ENCODE data around the gene UGT3A2. TPM values are rescaled to one million over a fixed set of nuclear protein-coding genes. Genes with fewer than 3 reads are reported as not detected.
"Not testable (repeated sequence)": the region's sequence is repeated elsewhere in the genome, so short reads cannot be mapped to it uniquely, and the experiment has no call there.

The UGT3A2 gene
- total and polyA plus RNA-seq, 4 donors = 0.14 to 0.65 (median 0.18) TPM

DNA sequence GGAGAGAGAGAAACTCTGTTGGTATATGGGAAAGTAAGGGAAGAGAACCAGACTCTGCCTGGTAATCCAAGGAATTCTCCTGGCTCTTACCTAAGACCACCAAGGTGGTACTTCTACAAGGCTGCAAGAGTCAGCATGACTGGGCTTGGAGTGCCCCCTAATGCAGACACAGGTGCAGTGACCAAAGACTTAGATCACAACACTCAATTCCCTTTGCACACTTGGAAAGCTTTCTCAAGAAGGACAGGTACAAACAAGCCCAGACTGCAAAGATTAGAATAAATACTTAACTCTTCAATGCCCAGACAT lies 25.2 kb downstream of the UGT3A2 start (continued):
- TF ChIP-seq, protein P1, sequence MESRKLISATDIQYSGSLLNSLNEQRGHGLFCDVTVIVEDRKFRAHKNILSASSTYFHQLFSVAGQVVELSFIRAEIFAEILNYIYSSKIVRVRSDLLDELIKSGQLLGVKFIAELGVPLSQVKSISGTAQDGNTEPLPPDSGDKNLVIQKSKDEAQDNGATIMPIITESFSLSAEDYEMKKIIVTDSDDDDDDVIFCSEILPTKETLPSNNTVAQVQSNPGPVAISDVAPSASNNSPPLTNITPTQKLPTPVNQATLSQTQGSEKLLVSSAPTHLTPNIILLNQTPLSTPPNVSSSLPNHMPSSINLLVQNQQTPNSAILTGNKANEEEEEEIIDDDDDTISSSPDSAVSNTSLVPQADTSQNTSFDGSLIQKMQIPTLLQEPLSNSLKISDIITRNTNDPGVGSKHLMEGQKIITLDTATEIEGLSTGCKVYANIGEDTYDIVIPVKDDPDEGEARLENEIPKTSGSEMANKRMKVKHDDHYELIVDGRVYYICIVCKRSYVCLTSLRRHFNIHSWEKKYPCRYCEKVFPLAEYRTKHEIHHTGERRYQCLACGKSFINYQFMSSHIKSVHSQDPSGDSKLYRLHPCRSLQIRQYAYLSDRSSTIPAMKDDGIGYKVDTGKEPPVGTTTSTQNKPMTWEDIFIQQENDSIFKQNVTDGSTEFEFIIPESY (IDR thresholded peaks at IDR 0.05) = no peak
- no peak for TF ChIP-seq TAF1 (conservative IDR thresholded peaks at IDR 0.05)
- no peak for TF ChIP-seq GABPA (IDR thresholded peaks at IDR 0.05 in 1 of 2, conservative IDR thresholded peaks at IDR 0.05 in 1 of 2)

DNA sequence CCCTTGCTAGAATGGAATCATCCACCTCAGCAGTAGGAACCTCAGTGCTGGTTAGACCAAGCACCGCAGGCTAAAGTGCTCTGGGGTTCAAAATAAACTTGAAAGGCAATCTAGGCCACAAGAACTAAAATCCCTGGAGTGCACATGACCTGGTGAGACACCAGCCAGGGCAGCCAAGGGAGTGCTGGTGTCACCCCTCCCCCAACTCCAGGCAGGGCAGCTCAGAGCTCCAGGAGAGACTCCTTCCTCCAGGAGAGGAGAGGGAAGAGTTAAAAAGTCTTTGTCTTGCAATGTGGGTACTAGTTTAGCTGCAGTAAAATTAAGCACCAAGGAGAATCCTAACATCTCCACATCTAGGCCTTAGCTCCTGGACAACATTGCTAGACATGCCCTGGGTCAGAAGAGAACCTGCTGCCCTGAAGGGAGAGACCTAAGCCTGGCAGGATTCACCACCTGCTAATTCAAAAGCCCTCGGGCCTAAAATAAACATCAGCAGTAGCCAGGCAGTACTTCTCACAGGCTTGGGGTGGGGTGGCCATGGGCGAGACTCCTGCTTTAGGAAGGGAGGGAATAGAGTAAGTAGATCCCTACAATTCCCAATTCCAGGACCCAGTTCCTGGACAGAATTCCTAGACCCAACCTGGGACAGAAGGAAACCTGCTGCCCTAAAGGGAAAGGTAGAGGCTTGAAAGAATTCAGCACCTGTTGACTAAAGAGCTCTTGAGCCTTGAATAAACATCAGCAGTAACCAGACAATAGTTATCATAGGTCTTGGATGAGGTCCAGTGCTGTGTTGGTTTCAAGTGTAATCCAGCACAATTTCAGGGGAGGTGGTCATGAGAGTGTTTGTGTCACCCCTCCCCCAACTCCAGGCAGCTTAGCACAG lies 25.8 kb downstream of the UGT3A2 start:
- Histone ChIP-seq H3K4me3 (ENCODE audit: low read depth in 1 of 3, low read length in 3 of 3) (no peak overlapping the region), H3K4me1 (ENCODE audit: control insufficient read depth in 4 of 4, insufficient read depth in 4 of 4, low read length in 3 of 4) (no peaks in the 10 kb centered on the region), H3K9me3 (ENCODE audit: control insufficient read depth in 4 of 4, low read length in 3 of 4) (no peaks in the 10 kb centered on the region), H3K9ac (ENCODE audit: low read depth in 1 of 2, low read length in 2 of 2) (no peak overlapping the region), H3K27ac (ENCODE audit: low read depth in 1 of 2, low read length in 2 of 2) (no peak overlapping the region), H3K36me3 (ENCODE audit: control insufficient read depth in 4 of 4, insufficient read depth in 3 of 4, low read depth in 1 of 4, low read length in 3 of 4) (no peaks in the 10 kb centered on the region), H3K27me3 (ENCODE audit: control insufficient read depth in 4 of 4, insufficient read depth in 4 of 4, low read length in 3 of 4) (no peaks in the 10 kb centered on the region)
- 70% methylated on average over 3 of the region's 3 CpGs for WGBS
- DNase-seq (ENCODE audit: low spot score) = no peak
- TF ChIP-seq SP1 (IDR thresholded peaks at IDR 0.05) = no peak
- TF ChIP-seq RXRA (IDR thresholded peaks at IDR 0.05) = no peak

DNA sequence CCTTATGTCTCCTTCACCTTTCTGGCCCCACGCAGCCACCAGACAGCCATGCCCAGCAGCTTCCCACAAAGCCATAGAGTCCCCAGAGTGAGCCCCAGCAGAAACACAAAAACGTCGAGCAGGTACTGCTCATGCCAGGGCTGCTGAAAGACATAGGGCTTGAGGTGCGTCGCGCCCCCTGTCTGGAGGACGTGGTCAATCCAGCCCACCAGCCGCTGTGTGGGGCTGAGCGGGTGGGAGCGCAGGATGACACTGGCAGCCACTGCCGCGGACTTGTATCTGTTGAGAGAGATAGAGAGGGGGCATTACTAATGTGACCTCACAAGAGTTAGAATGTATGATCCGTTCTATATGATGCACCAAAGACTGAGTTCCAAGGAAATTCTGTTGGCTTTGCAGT lies 31.0 kb downstream of the UGT3A2 start:
- DNase-seq (ENCODE audit: low spot score) = no peak
- H3K9ac ChIP-seq (ENCODE audit: low read depth in 1 of 2, low read length in 2 of 2) = no peak overlapping the region
- no peak overlapping the region for H3K4me3 ChIP-seq (ENCODE audit: low read depth in 1 of 3, low read length in 3 of 3)
- no peaks in the 10 kb centered on the region for H3K4me1 ChIP-seq (ENCODE audit: control insufficient read depth in 4 of 4, insufficient read depth in 4 of 4, low read length in 3 of 4)
- no peak overlapping the region for H3K27ac ChIP-seq (ENCODE audit: low read depth in 1 of 2, low read length in 2 of 2)
- H3K27me3 ChIP-seq (ENCODE audit: control insufficient read depth in 4 of 4, insufficient read depth in 4 of 4, low read length in 3 of 4) = no peaks in the 10 kb centered on the region
- TF ChIP-seq RXRA (IDR thresholded peaks at IDR 0.05) = no peak
- H3K9me3 ChIP-seq (ENCODE audit: control insufficient read depth in 4 of 4, low read length in 3 of 4) = no peaks in the 10 kb centered on the region
- 94% methylated on average over 13 of the region's 13 CpGs for WGBS
- no peaks in the 10 kb centered on the region for H3K36me3 ChIP-seq (ENCODE audit: control insufficient read depth in 4 of 4, insufficient read depth in 3 of 4, low read depth in 1 of 4, low read length in 3 of 4)

DNA sequence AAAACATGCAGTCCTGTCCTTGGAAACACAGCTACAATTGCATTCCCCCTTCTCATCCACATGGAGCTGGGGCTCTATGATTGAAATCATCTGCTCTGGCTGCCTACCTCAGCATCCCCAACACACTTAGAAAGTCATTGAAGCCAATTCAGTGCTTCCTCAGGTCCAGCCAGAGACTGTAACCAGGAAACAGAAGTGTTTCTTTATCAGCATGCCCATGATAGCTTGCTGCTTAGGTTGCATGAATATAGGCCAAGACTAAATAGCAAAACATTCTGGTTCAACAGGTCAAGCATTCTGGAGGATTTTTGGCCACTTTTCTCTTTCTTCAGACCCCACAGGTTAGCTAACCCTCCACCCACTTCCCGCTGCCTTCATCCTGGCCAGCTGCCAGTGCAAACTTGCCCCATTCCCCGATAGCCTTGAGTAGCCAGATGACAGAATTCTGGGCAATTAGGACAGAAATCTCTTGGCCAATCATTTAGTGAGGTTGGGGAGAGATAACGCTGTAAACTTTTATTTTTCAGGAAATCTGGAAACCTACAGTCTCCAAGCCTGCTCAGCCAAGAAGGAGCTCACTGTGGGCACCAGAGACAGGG lies 32.0 kb downstream of the UGT3A2 start:
- not testable (repeated sequence) for H3K36me3 ChIP-seq (ENCODE audit: control insufficient read depth in 4 of 4, insufficient read depth in 3 of 4, low read depth in 1 of 4, low read length in 3 of 4); H3K9me3 ChIP-seq (ENCODE audit: control insufficient read depth in 4 of 4, low read length in 3 of 4); H3K27me3 ChIP-seq (ENCODE audit: control insufficient read depth in 4 of 4, insufficient read depth in 4 of 4, low read length in 3 of 4); H3K27ac ChIP-seq (ENCODE audit: low read depth in 1 of 2, low read length in 2 of 2); H3K9ac ChIP-seq (ENCODE audit: low read depth in 1 of 2, low read length in 2 of 2); H3K4me1 ChIP-seq (ENCODE audit: control insufficient read depth in 4 of 4, insufficient read depth in 4 of 4, low read length in 3 of 4); DNase-seq (ENCODE audit: low spot score); H3K4me3 ChIP-seq (ENCODE audit: low read depth in 1 of 3, low read length in 3 of 3)
- TF ChIP-seq RAD21 (IDR thresholded peaks at IDR 0.05) = peak in 1 of 2 donors; percentile 7
- WGBS = 19% methylated on average over 3 of the region's 3 CpGs

DNA sequence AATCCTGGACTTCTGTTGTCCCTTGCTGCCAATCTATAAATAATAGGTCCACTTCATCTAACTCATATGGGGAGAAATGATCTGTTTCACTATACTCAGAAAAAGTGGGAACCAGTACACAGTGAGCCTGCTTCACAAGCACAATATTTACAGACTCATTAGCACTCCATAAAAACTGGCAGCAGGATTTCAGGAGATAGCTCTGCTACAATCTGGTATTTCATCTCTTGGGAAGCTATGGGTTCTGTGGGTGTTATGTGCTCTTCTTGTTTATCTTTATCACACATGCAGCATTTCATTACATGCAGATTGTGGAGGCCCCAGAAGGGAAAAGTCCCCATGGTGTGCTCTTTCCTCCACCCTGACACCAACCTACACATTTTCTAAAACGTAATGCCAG lies 33.2 kb downstream of the UGT3A2 start:
- Histone ChIP-seq H3K36me3 (ENCODE audit: control insufficient read depth in 4 of 4, insufficient read depth in 3 of 4, low read depth in 1 of 4, low read length in 3 of 4) (no peaks in the 10 kb centered on the region), H3K9ac (ENCODE audit: low read depth in 1 of 2, low read length in 2 of 2) (no peak overlapping the region), H3K27me3 (ENCODE audit: control insufficient read depth in 4 of 4, insufficient read depth in 4 of 4, low read length in 3 of 4) (no peaks in the 10 kb centered on the region), H3K4me3 (ENCODE audit: low read depth in 1 of 3, low read length in 3 of 3) (no peak overlapping the region), H3K9me3 (ENCODE audit: control insufficient read depth in 4 of 4, low read length in 3 of 4) (no peaks in the 10 kb centered on the region), H3K27ac (ENCODE audit: low read depth in 1 of 2, low read length in 2 of 2) (no peak overlapping the region), H3K4me1 (ENCODE audit: control insufficient read depth in 4 of 4, insufficient read depth in 4 of 4, low read length in 3 of 4) (no peaks in the 10 kb centered on the region)
- 94% methylated on average over 1 of the region's 1 CpG for WGBS
- TF ChIP-seq RAD21 (IDR thresholded peaks at IDR 0.05) (no peak), EGR1 (IDR thresholded peaks at IDR 0.05; ENCODE audit: low read depth in 2 of 2) (no peak), JUND (IDR thresholded peaks at IDR 0.05) (no peak), FOXA2 (IDR thresholded peaks at IDR 0.05) (no peak), TAF1 (conservative IDR thresholded peaks at IDR 0.05) (no peak)
- TF ChIP-seq, protein P2, sequence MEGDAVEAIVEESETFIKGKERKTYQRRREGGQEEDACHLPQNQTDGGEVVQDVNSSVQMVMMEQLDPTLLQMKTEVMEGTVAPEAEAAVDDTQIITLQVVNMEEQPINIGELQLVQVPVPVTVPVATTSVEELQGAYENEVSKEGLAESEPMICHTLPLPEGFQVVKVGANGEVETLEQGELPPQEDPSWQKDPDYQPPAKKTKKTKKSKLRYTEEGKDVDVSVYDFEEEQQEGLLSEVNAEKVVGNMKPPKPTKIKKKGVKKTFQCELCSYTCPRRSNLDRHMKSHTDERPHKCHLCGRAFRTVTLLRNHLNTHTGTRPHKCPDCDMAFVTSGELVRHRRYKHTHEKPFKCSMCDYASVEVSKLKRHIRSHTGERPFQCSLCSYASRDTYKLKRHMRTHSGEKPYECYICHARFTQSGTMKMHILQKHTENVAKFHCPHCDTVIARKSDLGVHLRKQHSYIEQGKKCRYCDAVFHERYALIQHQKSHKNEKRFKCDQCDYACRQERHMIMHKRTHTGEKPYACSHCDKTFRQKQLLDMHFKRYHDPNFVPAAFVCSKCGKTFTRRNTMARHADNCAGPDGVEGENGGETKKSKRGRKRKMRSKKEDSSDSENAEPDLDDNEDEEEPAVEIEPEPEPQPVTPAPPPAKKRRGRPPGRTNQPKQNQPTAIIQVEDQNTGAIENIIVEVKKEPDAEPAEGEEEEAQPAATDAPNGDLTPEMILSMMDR (IDR thresholded peaks at IDR 0.05; ENCODE audit: low read depth, low read length, missing input control) = no peak
- no peak for DNase-seq (ENCODE audit: low spot score)
